Liver (tissue), 3 donors: ENCODE data around the gene ASIC3.

ENCODE experiments used
- EGR1 ChIP-seq, 2 donors: IDR thresholded peaks; 2 replicates each; pipeline ENCODE4 v1.6.1; 2016 to 2018; ENCODE audit warnings: antibody characterized with exemption in 2 of 2, low read depth in 2 of 2
- JUND ChIP-seq, 2 donors: IDR thresholded peaks; 2 replicates each; pipeline ENCODE4 v1.6.1; 2016; ENCODE audit warnings: antibody characterized with exemption in 2 of 2
- RAD21 ChIP-seq, 2 donors: IDR thresholded peaks; 2 replicates each; pipeline ENCODE4 v1.6.1; 2016; ENCODE audit warnings: antibody characterized with exemption in 2 of 2, mild to moderate bottlenecking in 2 of 2
- RXRA ChIP-seq, 2 donors: IDR thresholded peaks; 2 replicates each; pipeline ENCODE4 v1.6.1; 2017 to 2018; ENCODE audit warnings: antibody characterized with exemption in 2 of 2, mild to moderate bottlenecking in 1 of 2
- SP1 ChIP-seq: IDR thresholded peaks from 2 replicates; pipeline ENCODE4 v1.6.1; 2018; ENCODE audit warnings: antibody characterized with exemption, mild to moderate bottlenecking
- TAF1 ChIP-seq: conservative IDR thresholded peaks from 2 replicates; pipeline ENCODE4 v1.6.1; 2016; ENCODE audit warnings: antibody characterized with exemption, mild to moderate bottlenecking
- YY1 ChIP-seq: IDR thresholded peaks from 2 replicates; pipeline ENCODE4 v1.6.1; 2016; ENCODE audit warnings: antibody characterized with exemption, mild to moderate bottlenecking
- TF ChIP-seq, protein P1 (sequence below): fragments of 150-350 bp; IDR thresholded peaks from 2 replicates; pipeline ENCODE4 v1.5.1; 2017; ENCODE audit warnings: improper control_type of control experiment, low read depth, low read length; ENCODE audit not compliant: missing input control
- TF ChIP-seq, protein P2 (sequence below): IDR thresholded peaks from 2 replicates; pipeline ENCODE4 v1.6.1; 2016; ENCODE audit warnings: antibody characterized with exemption
- TF ChIP-seq, protein P3 (sequence below): IDR thresholded peaks from 2 replicates; pipeline ENCODE4 v1.6.1; 2016; ENCODE audit warnings: antibody characterized with exemption
- TF ChIP-seq, protein P4 (sequence below): IDR thresholded peaks from 2 replicates; pipeline ENCODE4 v1.6.1; 2016; ENCODE audit warnings: antibody characterized with exemption
- donor health status: healthy.
- donor health status: healthy.

DNA sequence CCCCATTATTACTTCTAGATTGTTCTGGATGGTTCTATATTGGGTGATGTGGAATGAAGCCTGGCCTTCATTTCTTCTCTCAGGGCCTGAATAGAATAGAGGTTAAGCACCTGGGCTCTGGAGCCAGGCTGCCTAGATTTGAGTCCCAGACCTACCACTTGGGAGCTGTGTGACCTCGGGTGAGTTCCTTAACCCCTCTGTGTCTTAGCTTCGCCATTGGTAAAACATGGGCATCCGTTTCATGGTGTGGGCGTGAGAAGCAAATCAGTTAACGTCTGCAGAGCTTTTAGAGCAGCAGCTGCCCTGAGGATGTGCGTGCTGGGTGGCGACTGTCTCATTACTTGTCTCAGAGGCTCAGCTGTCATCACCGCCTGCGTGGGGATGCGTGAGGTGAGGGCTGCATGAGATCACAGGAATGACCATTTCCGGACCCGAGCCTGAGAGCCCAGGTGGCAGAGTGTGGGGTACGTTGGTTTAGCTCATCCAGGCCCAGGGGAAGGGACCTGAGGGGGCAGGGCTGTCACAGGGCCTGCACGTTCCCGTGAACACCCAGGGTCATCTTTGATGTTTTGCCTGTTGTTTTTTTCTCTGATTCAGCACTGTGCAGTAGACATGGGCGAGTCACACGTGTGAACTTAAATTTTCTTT, 47.6 kb downstream of the ASIC3 start:
- TF ChIP-seq, protein P1, sequence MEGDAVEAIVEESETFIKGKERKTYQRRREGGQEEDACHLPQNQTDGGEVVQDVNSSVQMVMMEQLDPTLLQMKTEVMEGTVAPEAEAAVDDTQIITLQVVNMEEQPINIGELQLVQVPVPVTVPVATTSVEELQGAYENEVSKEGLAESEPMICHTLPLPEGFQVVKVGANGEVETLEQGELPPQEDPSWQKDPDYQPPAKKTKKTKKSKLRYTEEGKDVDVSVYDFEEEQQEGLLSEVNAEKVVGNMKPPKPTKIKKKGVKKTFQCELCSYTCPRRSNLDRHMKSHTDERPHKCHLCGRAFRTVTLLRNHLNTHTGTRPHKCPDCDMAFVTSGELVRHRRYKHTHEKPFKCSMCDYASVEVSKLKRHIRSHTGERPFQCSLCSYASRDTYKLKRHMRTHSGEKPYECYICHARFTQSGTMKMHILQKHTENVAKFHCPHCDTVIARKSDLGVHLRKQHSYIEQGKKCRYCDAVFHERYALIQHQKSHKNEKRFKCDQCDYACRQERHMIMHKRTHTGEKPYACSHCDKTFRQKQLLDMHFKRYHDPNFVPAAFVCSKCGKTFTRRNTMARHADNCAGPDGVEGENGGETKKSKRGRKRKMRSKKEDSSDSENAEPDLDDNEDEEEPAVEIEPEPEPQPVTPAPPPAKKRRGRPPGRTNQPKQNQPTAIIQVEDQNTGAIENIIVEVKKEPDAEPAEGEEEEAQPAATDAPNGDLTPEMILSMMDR: no peak
- TF ChIP-seq, protein P2, sequence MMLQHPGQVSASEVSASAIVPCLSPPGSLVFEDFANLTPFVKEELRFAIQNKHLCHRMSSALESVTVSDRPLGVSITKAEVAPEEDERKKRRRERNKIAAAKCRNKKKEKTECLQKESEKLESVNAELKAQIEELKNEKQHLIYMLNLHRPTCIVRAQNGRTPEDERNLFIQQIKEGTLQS: no peak
- TF ChIP-seq RXRA (IDR thresholded peaks at IDR 0.05): no peak
- TF ChIP-seq, protein P3, sequence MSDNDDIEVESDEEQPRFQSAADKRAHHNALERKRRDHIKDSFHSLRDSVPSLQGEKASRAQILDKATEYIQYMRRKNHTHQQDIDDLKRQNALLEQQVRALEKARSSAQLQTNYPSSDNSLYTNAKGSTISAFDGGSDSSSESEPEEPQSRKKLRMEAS: no peak
- TF ChIP-seq RAD21 (IDR thresholded peaks at IDR 0.05): no peak
- no peak for TF ChIP-seq YY1
- no peak for TF ChIP-seq EGR1 (IDR thresholded peaks at IDR 0.05; ENCODE audit: low read depth in 2 of 2)
- TF ChIP-seq TAF1: no peak
- TF ChIP-seq, protein P4, sequence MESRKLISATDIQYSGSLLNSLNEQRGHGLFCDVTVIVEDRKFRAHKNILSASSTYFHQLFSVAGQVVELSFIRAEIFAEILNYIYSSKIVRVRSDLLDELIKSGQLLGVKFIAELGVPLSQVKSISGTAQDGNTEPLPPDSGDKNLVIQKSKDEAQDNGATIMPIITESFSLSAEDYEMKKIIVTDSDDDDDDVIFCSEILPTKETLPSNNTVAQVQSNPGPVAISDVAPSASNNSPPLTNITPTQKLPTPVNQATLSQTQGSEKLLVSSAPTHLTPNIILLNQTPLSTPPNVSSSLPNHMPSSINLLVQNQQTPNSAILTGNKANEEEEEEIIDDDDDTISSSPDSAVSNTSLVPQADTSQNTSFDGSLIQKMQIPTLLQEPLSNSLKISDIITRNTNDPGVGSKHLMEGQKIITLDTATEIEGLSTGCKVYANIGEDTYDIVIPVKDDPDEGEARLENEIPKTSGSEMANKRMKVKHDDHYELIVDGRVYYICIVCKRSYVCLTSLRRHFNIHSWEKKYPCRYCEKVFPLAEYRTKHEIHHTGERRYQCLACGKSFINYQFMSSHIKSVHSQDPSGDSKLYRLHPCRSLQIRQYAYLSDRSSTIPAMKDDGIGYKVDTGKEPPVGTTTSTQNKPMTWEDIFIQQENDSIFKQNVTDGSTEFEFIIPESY: no peak
- TF ChIP-seq SP1: no peak
- no peak for TF ChIP-seq JUND (IDR thresholded peaks at IDR 0.05)
